ENCODE data around the gene KRTAP1-3.

- TF ChIP-seq CTCF (IDR thresholded peaks at IDR 0.05 in 8 of 11, conservative IDR thresholded peaks at IDR 0.05 in 3 of 11): no peak
- no peak for TF ChIP-seq POLR2A (IDR thresholded peaks at IDR 0.05)
- no peak for TF ChIP-seq POLR2AphosphoS5 (IDR thresholded peaks at IDR 0.05)
These were observed 42.1 kb upstream of the KRTAP1-3 start for GRCh38 chr17:41076788-41077187.
